Ovary (tissue), 9 donors: ENCODE results near the gene LRRC14B. TPM values are rescaled to one million over a fixed set of nuclear protein-coding genes. Genes with fewer than 3 reads are reported as not detected.
"Not testable (repeated sequence)": the region's sequence is repeated elsewhere in the genome, so short reads cannot be mapped to it uniquely, and the experiment has no call there.

ENCODE experiments used
- DNase-seq, 5 donors: peaks; one replicate each; pipeline ENCODE4 v3.0.0-alpha.2; 2019 to 2020
- H3K27ac ChIP-seq, 2 donors: fragments of 200-600 bp; one replicate each; pipeline versions ENCODE4 v1.5.1 to v1.8.0; 2019 to 2022
- H3K27me3 ChIP-seq: fragments of 200-600 bp; one replicate; pipeline ENCODE4 v1.8.0; 2022
- H3K36me3 ChIP-seq: fragments of 200-600 bp; sonication (generic); one replicate; pipeline ENCODE4 v1.5.1; 2019
- H3K4me1 ChIP-seq: one replicate; pipeline ENCODE4 v1.8.1; 2013; ENCODE audit warnings: mild to moderate bottlenecking, moderate library complexity; ENCODE audit not compliant: insufficient read depth
- H3K4me3 ChIP-seq: fragments of 200-600 bp; sonication (generic); one replicate; pipeline ENCODE4 v1.5.1; 2017
- H3K9me3 ChIP-seq, 2 donors: fragments of 200-600 bp in 1 of 2; sonication (generic) in 1 of 2; one replicate each; pipeline versions ENCODE4 v1.5.1 to v1.8.1; 2013 to 2019; ENCODE audit warnings: mild to moderate bottlenecking in 1 of 2, moderate library complexity in 1 of 2
- CTCF ChIP-seq, 3 donors: fragments of 450-650 bp in 2 of 3; fragments of 200-600 bp in 1 of 3; IDR thresholded peaks; one replicate each; pipeline versions ENCODE4 v1.5.1 to v1.8.0; 2016 to 2022; ENCODE audit warnings: antibody characterized with exemption in 3 of 3, mild to moderate bottlenecking in 1 of 3
- EP300 ChIP-seq: sonication (generic); formaldehyde crosslinking; IDR thresholded peaks from one replicate; pipeline ENCODE4 v1.6.1; 2017; ENCODE audit warnings: antibody characterized with exemption
- POLR2A ChIP-seq: fragments of 450-650 bp; IDR thresholded peaks from one replicate; pipeline ENCODE4 v1.6.1; 2017; ENCODE audit warnings: antibody characterized with exemption, mild to moderate bottlenecking, moderate library complexity
- WGBS, 3 donors: extraction: QIAGEN DNeasy Blood & Tissue Kit in 1 of 3; methylation state at CpG; one replicate each; pipeline versions ENCODE4 v1.1.5 to v1.1.7; 2013 to 2017; 5-methylcytosine and 5-hydroxymethylcytosine counted together
- intact Hi-C, 4 donors: fragments of 100-400 bp; cut with DNase I; formaldehyde crosslinking; loops; one replicate each; pipeline versions ENCODE4 v1.11.0 to v1.15.1; 2022 to 2023
- polyA plus RNA-seq, 2 donors: library from polyadenylated mRNA; stranded (reverse); fragments of 200-250 nt in 1 of 2; fragments of 350-450 nt in 1 of 2; fragmentation: Illumina TruSeq in 1 of 2; extraction: RNeasy Lipid Tissue Mini Kit (QIAGEN cat#74804) in 1 of 2; gene quantifications; one replicate each; pipeline ENCODE4 v1.2.3, GENCODE V29; 2013 to 2014
- total RNA-seq, 7 donors: library from RNA; depleted of rRNA in 2 of 7; stranded (reverse); fragments of >200 nt in 2 of 7; fragmentation: NEBNext Ultra II Directional in 3 of 7; extraction: Animal tissue kit (Norgen Biotek cat#: 25700) in 3 of 7; gene quantifications; one replicate each; pipeline versions ENCODE4 v1.1.0 to v1.2.4, GENCODE V29; 2016 to 2023
- donor health status: DM: no; HTN: no; CAD: no; lungs with moderate emphysema.
- donor health status: DM: no; HTN: no; CAD: no.
- donor health status: Bipolar disorder and iron deficiency.
- donor health status: DM: yes; HTN: yes; CAD: no.
- donor health status: DM: no; HTN: no; CAD: no.
- donor health status: DM: yes; HTN: yes; CAD: no.

Gene LRRC14B
- total and polyA plus RNA-seq, 9 donors = 0.04 to 0.92 (median 0.38) TPM; not detected in 6

GRCh38 chr5:194102-194501, 2.8 kb downstream of the LRRC14B start:
- H3K4me1 ChIP-seq = peaks cover 5% of the 10 kb centered on the region
- TF ChIP-seq EP300 (no peak), POLR2A (no peak), CTCF (IDR thresholded peaks at IDR 0.05) (no peak)
- H3K4me3 ChIP-seq = no peak overlapping the region
- intact Hi-C loops = no loop called here
- no peaks in the 10 kb centered on the region for H3K36me3 ChIP-seq
- 82 to 88% (median 88%) methylated on average over 15 of the region's 15 CpGs for WGBS, 3 donors
- H3K27me3 ChIP-seq = no peaks in the 10 kb centered on the region
- no peaks in the 10 kb centered on the region for H3K9me3 ChIP-seq
- DNase-seq = no peak
- no peak overlapping the region for H3K27ac ChIP-seq

GRCh38 chr5:194603-195209, 3.4 kb downstream of the LRRC14B start:
- H3K36me3 ChIP-seq = no peaks in the 10 kb centered on the region
- H3K27me3 ChIP-seq = no peaks in the 10 kb centered on the region
- TF ChIP-seq CTCF (IDR thresholded peaks at IDR 0.05) = no peak
- TF ChIP-seq EP300 = no peak
- TF ChIP-seq POLR2A = no peak
- no peaks in the 10 kb centered on the region for H3K9me3 ChIP-seq
- H3K4me1 ChIP-seq = peaks cover 5% of the 10 kb centered on the region
- no peak overlapping the region for H3K4me3 ChIP-seq
- peak in 1 of 5 donors; percentile 23 for DNase-seq
- H3K27ac ChIP-seq = no peak overlapping the region
- intact Hi-C loops = no loop called here
- WGBS, 3 donors = 92 to 94% (median 92%) methylated on average over 36 of the region's 36 CpGs

GRCh38 chr5:195401-196160, 4.3 kb downstream of the LRRC14B start:
- Histone ChIP-seq H3K4me3 (no peak overlapping the region), H3K9me3 (no peaks in the 10 kb centered on the region)
- no peak for TF ChIP-seq CTCF (IDR thresholded peaks at IDR 0.05)
- TF ChIP-seq POLR2A = no peak
- TF ChIP-seq EP300 = no peak

GRCh38 chr5:196350-196749, 5.1 kb downstream of the LRRC14B start:
- no peaks in the 10 kb centered on the region for H3K9me3 ChIP-seq
- no peaks in the 10 kb centered on the region for H3K36me3 ChIP-seq
- no peak overlapping the region for H3K27ac ChIP-seq
- H3K4me1 ChIP-seq = peaks cover 3% of the 10 kb centered on the region
- peak in 1 of 5 donors; percentile 30 for DNase-seq
- H3K4me3 ChIP-seq = no peak overlapping the region
- no peaks in the 10 kb centered on the region for H3K27me3 ChIP-seq
- TF ChIP-seq EP300 (no peak), POLR2A (no peak), CTCF (IDR thresholded peaks at IDR 0.05) (no peak)
- 64 to 86% (median 83%) methylated on average over 7 to 10 of the region's 10 CpGs for WGBS, 3 donors
- intact Hi-C loops = no loop called here

More at GRCh38 chr5:195401-196160, 4.3 kb downstream of the LRRC14B start:
- intact Hi-C loops = no loop called here
- WGBS, 3 donors = 79 to 86% (median 80%) methylated on average over 33 of the region's 33 CpGs
- no peak overlapping the region for H3K27ac ChIP-seq
- peak in 1 of 5 donors; percentile 17 for DNase-seq
- H3K27me3 ChIP-seq = no peaks in the 10 kb centered on the region
- H3K36me3 ChIP-seq = no peaks in the 10 kb centered on the region
- peaks cover 5% of the 10 kb centered on the region for H3K4me1 ChIP-seq

GRCh38 chr5:197031-197430, 5.7 kb downstream of the LRRC14B start:
- H3K4me3 ChIP-seq, intact Hi-C loops, H3K4me1 ChIP-seq, H3K36me3 ChIP-seq, H3K27ac ChIP-seq, H3K9me3 ChIP-seq, H3K27me3 ChIP-seq: not testable (repeated sequence)
- WGBS, 3 donors = 5 to 19% (median 6%) methylated on average over 18 of the region's 18 CpGs
- DNase-seq = peak in 2 of 5 donors; percentile 29 to 48
